NOMO-1 (cell line): Measurements from ENCODE around the gene PPP1CB.

Experiments used
- DNase-seq, 2 experiments: peaks; one replicate each; lab custom pipeline; 2025; ENCODE audit not compliant: unreplicated experiment in 2 of 2; lab: John Stamatoyannopoulos, UW

PPP1CB gene

GRCh38 chr2:28842042-28842441 is 90.4 kb downstream of the PPP1CB start:
- no peak for DNase-seq
